Stimulated activated CD8-positive, alpha-beta memory T cell treated with anti-CD3 and anti-CD28 coated beads, Interleukin-15, amount 100 ng/mL, for 48 hours (primary cell): ENCODE results near the gene HIP1R.

Experiments
- DNase-seq, 2 donors: peaks; one replicate each; pipeline ENCODE4 v3.0.0-alpha.2; 2020; ENCODE audit warnings: low read depth in 2 of 2

HIP1R gene

DNA sequence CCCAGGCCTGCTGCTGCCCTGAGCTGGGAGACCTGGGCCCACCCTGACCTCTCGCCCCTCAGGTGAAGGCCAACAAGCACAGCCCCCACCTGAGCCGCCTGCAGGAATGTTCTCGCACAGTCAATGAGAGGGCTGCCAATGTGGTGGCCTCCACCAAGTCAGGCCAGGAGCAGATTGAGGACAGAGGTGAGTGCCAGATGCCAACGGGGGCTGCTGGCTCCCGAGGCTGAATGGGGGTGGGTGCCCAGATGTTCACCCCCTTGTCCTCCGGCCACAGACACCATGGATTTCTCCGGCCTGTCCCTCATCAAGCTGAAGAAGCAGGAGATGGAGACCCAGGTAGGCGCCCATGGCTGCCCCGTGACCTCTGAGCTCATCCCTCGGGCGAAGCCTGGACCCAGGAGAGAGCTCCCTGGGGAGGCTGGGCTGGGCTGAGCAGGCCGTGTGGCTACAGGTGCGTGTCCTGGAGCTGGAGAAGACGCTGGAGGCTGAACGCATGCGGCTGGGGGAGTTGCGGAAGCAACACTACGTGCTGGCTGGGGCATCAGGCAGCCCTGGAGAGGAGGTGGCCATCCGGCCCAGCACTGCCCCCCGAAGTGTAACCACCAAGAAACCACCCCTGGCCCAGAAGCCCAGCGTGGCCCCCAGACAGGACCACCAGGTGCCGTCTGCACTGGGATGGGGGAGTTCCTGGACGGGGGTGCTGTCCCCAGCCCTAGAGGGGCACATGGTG, 25.8 kb downstream of the HIP1R start:
- DNase-seq = no peak

DNA sequence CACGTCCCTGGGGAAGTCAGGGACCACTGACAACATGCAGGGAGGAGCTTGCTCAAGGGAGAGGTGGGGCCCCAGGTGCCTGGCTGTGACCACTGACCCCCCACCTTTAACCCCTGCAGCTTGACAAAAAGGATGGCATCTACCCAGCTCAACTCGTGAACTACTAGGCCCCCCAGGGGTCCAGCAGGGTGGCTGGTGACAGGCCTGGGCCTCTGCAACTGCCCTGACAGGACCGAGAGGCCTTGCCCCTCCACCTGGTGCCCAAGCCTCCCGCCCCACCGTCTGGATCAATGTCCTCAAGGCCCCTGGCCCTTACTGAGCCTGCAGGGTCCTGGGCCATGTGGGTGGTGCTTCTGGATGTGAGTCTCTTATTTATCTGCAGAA, 26.3 kb downstream of the HIP1R start:
- DNase-seq = no peak

DNA sequence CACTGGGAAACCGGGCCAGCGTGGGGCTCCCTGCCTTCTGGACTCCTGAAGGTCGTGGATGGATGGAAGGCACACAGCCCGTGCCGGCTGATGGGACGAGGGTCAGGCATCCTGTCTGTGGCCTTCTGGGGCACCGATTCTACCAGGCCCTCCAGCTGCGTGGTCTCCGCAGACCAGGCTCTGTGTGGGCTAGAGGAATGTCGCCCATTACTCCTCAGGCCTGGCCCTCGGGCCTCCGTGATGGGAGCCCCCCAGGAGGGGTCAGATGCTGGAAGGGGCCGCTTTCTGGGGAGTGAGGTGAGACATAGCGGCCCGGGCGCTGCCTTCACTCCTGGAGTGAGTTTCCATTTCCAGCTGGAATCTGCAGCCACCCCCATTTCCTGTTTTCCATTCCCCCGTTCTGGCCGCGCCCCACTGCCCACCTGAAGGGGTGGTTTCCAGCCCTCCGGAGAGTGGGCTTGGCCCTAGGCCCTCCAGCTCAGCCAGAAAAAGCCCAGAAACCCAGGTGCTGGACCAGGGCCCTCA, 26.9 kb downstream of the HIP1R start:
- no peak for DNase-seq

DNA sequence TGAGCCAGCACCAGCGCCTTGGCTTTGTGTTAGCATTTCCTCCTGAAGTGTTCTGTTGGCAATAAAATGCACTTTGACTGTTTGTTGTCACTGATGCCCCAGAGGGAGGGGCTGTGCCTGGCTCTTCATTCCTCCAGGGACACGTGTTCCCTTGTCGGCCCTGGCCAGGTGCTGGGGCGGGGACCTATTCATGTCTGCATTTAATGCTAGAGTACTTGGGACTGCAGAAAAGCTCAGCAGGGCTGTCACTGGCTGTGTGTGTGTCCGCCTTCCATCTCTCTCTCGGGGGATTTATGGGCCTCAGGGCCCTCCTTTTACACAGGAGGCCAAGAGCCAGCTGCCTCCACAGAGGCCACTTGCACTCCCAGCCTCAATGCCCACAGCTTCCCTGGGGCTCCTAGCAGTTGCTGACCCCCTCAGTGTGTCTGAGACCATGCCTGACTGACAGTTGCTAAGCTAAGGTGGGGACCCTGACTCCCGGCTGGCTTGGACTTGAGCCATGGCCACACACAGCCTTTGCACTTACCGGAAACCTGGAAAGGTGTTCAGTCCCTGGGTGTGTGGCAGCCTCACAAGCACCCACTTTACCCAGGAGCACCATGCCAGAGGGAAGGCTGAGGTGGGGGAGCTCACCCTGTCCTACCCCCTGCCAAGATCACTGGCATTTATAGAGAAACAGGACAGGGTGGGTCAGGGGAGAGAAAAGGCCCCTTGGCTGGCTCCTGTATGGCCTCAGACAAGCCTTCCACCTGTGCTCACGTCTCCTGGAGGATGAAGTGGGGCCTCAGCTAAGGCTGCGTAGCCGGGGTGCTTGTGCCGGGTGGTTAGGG, 27.8 kb downstream of the HIP1R start:
- no peak for DNase-seq

DNA sequence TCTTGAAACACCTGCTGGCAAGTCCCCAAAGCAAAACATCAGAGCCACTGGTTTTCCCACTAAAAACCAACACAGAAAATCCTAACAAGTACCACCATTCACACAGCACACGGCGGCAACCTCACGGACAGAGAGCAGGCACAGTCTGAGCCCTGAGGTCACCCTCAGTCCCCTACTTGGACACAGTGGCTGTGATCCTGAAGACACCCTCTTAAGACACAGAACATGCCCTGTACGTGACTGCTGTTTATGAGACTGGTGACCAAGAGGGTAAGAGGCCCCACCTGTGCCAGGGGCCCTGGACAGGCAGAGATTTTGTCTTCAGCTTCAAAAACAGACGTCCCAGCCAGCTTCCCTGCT, 29.6 kb downstream of the HIP1R start:
- no peak for DNase-seq

DNA sequence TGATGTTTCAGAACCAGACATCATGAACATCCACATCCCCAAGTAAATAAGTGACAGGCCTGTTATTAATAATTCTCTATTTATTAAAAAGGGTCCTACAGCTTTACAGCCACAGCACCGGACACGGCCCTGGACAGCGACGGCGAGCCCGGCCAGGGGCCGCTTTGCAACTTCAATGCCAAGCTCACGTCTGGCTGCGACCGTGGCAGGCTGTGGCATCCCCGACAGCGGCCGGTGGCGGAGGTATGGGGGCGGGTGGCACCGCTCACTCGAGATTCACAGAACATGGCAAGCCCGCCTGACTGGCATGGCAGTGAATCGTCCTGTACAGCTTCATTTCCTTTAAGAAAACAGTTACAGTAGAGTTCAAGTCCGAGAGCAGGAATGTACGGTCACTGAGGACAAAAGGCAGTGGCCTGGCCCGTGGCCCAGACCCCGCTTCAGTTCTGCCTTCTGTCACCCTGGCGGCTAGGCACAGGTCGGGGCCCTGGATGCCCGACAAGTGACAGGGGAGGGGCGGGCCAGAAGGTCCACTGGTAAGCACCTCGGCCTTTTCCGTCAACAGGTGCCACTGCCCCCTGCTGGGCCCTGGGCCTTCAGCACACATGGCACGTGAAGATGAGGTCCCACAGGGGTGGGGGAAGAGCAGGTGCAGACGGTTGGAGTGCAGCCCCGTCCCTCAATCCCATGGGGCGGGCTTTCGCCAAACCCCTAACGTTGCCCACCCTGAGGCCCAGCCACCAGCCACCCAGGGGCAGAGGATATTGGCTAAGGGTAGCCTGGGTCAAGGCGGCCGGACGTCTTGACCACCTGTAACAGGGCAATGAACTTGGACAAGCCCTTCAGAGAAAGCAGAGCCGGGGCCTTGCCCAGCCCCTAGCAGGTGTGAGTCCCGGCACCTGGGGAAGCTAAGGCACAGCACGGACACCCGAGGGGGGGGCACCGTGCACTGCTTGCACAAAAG, 30.3 kb downstream of the HIP1R start:
- no peak for DNase-seq

DNA sequence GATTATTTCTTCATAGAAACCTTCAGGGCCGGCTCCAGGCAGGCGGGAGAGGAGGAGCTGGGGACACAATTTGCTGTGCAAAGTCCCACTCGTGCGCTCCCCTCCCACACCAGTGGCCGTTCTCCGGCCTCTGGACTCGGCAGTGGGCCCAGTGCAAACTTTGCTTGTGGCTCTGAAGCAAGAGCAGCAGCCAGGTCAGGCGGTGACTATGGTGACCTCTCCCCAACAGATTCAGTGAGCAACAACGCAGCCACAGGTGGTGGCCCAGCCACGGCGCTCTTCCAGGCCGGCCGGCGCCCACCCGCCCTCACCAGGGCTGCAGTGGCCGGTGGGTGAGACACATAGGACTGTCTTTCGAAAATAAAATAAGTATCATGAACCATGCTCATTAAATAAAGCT, 31.1 kb downstream of the HIP1R start:
- DNase-seq = no peak

DNA sequence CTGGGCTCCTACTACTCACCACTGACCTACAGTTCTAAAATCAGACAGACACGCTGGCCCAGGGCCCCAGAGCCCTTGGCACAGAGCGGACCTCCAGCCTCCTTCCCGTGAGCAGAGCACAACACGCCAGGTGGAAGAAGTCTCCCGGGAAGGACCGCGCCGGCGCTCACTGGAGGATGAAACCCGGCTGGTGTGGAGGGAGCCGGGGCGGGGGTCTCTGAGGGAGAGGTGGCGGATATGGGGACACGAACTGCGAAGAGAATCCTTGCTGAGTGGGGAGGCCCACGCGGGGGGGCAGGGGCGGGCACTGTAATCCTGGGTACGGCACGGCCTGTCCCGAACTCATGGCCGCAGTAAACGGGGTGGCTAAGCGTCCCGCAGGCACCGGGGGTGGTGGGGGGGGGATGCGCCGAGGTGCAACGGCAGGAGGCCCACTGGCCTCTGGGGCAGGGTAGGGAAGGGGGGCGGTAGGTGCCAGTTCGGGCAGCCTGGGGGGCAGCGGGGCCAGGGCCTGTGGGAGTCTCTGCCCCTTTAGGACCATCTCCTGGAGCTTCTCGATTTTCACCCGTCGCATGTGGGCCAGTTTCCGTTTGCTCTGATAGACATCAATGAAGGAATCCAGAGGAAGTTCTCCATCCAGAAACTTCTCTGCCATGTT, 31.8 kb downstream of the HIP1R start:
- DNase-seq = no peak

DNA sequence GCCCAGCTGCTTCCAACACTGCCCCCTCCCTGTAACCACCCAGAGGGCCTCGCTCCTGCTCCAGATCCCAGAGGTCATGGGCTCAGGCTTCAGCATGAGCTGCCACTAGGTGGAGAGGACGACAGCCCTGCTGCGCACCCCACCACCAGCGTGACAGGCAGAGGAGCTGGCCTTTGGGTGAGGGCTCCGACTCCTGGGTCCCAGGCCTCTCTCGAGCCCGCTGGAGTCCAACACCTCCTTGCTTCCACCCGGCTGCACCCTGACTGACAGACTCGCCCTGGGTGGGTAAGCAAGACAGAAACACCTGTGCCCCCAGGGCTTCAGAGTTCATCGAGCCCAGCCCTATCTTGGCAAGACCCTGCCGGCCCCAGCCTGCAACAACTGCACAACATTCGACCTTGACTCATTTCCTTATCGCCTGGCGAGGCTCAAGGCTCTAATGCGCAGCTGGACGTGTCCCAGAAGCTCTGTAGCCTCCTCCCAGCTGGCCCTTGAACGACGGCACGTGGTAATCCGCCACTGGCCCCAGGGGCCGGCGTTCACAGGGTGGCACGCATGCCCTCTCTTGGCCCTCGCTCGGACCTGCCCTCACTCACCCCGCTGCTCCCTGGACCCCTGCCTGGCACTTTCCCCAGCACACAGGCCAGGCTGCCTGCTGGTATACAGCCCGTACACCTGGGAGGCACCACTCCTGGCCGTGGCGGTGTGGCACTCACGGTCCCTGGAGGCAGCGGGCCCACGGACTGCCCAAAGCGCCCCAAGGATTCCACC, 32.6 kb downstream of the HIP1R start:
- DNase-seq = no peak

DNA sequence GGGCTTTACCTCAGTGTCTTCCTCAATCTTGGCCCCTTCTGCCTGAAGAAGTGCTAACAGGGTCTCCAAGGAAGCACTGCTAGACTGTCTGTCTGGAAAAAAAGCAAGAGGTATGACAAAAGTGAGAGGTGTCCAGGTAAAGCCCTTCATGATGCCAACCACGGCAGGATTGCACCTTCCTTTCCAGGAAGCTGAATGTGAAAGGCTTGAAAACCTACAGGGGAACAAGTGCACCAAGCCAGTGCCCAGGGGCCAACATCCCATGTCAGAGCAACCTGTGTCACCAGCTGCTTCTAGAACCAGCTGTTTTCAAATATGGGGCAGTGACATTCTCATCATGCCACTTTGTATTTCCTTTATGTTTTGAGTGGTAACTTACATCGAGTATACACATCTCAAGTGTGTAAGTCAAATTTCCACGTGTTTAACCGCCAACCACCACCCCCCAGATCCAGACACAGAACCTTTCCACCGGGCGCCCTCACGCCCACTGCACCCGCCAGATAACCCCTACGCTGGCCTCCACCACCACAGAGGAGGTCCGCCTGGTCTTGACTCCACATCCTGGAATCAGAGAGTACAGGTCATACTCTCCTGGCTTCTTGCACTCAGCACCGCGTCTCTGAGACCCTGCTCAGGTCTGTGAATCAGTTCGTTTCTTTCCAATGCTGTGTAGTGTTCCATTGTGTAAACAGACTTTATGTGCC, 33.4 kb downstream of the HIP1R start:
- no peak for DNase-seq

DNA sequence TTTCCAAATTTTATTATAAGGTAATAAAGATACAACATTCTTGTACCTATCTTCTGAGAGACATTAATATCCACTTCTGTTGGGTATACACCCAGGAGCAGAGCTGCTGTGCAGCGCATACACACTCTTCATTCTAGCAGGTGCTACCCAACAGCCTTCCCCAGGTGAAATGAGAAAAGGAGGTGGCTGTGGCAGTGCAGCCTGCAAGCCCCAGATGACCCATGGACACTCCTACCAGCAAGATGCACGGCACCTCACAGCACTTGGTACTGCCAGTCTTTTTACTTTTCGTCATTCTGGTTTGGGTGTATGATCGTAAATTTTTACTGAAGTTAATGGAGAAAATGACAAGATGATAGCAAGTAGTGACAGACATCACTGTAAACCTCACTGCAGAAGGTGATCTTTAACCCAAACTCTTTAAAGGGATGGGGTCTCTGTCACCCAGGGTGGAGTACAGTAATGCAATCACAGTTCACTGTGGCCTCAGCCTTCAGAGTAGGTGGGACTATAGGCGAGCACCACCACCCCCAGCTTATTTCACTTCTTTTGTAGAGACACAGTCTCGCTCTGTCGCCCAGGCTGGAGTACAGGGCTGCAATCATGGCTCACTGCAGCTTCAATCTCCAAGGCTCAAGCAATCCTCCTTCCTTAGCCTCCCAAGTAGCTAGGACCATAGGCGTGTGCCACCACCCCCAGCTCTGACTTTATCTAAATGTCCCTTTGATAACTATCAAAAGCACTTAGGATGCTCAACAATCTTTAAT, 34.1 kb downstream of the HIP1R start:
- no peak for DNase-seq

DNA sequence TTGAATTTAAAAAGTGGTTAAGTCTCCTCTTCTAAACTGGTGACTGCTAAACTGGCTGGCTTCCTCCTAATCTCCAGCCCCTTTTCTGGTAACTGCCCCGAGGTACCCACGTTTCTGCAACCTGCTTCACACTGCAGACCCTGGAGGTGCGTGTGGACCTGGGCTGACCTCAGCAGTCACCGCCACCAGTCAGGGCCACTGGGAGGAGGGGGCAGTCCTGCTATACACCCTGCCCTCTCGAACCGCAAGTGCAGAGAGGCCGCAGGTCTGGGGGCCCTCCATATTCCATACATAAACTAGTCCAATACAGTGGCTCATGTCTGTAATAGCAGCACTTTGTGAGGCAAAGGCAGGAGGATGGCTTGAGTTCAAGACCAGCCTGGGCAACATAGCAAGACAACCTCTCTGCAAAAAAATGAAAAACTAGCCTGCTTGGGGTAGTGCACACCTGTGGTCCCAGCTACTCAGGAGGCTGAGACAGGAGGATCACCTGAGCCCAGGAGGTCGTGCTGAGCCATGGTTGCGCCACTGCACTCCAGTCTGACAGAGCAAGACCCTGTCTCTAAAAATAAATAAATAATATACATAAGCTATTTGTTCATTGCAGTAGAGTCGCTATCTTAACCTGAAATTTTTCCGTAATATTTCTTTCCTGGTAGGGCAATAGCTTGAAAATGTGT, 35.0 kb downstream of the HIP1R start:
- no peak for DNase-seq

DNA sequence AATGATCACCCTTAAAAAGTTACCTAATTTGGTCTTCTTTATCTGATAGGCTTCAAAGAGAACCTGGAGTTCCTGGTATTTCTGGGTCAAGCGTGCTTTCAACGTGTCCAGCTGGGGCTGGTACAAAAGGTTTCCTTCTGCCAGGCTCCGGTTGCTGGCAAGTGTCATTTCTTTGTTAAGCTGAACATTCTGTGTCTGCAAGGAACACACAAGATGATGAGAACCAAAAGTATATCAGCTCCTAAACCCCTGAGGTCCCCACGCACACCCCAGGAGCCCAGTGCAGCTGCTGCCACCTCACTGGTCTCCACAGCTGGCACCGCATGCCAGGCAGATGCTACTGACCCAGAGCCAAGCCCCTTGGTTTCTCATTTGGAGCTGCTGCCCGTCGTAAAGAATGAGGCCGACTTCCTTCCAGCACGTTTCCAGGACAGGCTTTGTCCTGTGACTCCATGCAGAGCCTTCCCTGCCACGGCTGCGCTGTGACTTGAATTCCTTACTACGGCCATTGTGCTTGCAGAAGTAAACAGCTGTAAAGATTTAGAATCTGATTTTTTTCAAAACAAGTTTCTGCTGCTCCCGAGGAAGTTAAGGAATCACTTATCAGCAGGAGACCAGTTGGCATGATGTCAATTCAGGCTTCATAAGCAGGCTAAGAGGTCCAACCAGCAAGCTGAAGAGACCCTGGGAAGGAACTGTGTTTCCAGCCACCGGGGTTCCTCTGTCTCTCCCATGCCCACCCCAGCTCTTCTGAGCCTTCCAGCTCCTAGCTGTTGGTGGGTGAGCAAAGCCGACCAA, 35.8 kb downstream of the HIP1R start:
- DNase-seq = no peak

DNA sequence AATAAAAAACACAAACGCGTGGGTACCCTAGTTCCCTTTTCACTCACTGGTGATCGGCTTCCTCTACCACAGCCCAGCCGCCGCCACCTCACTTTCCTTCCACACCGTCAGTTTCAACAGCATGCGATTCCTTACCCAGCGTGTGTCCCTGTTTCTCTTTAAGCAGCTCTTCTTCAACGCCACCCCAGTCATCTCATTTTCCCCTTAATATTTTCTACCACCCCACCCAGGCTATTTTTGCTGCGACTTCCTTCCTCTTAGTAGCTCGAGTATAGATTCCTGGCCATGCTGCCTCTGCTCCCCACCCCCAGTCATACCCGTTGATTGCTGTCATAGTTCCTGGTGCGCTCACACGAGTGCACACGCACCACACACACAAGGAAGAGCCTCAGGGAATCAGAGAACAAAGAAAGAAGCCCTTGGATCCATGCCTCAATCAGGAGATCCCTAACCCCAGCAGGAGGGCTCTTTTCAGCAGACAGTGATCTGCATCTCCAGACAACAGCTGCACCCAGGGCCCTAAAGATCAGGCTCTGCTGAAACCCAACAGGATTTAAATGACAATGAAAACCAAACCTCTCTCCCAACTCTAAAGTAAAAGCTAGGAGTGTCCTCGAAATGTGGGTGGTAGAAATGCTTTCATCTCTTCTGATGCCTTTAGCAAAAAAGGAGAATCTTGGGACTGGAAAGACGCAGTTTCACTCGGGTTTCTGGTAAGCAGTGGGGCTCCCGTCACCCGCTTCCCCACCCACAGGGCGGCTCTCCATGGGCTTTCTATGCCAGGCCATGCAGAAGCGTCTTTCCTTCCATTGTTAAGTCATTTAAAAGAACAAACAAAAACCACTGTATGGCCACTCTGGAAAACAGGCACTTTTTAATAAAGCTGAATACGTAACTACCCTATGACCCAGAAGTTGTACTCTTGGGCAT, 36.9 kb downstream of the HIP1R start:
- DNase-seq = peak; percentile 51 to 56

DNA sequence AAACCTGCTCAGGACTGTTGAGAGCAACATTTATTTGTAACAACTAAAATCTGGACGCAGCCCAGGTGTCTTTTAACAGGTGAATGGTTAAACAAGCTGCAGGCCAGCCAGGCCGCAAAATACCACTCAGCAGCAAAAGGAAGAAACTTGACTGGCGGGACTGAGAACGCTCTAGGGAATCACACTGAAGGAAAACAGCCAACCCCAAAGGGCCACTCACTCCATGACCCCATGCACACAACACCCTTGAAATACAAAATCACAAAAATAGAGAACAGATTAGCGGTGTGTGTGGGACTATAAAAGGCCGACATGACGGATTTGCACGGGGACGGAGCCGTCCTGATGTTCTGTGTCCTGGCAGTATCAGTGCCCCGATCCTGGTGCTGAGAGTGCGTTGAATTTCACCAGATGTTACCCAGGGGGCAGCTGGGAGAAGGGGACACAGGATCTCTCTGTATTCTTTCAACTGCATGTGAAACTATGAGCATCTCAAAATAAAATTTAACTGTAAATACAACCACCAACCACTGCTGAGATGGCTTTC, 37.6 kb downstream of the HIP1R start:
- no peak for DNase-seq

DNA sequence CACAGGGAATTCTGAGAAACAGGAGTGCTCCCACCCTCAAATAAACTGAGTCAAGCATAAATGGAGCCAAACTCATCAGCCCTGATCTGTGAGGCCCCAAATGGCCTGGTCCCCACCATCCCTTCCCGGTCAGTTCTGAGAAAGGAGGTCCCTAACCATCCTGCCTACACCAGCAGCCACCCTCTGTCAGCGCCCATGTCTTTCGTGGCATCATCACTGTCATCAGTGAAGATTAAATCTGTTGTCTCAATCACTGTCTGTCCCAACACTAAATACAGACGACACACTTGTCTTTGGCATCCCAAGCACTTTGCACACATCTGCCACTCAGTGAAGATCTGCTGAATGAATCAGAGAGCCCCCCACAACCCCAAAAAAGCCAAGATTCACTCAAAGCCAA, 38.3 kb downstream of the HIP1R start:
- no peak for DNase-seq
